A549 (cell line): ENCODE measurements around the gene SPATA46. TPM values are rescaled to one million over a fixed set of nuclear protein-coding genes. Genes with fewer than 3 reads are reported as not detected.

Experiments used
- ATAC-seq, 2 experiments: fragments of 200-7000 bp in 1 of 2; fragments of >200 bp in 1 of 2; cut with Nextera tagmentation in 1 of 2; cut with Tn5 transposase in 1 of 2; 3 replicates each; pipeline versions ENCODE4 v1.8.0 to v1.9.1; 2018 to 2020; ENCODE audit warnings: mild to moderate bottlenecking in 1 of 2, moderate library complexity in 1 of 2
- CTCF ChIA-PET: fragments of 300-600 bp; sonication (Branson Sonifier 250); formaldehyde crosslinking; extraction: SDS; loops from one replicate; lab custom pipeline; 2021; ENCODE audit warnings: antibody characterized with exemption, inconsistent platforms; lab: Yijun Ruan, JAX
- POLR2A ChIA-PET: fragments of 350-600 bp; formaldehyde crosslinking; extraction: SDS; loops from one replicate; lab custom pipeline; 2021; ENCODE audit warnings: antibody characterized with exemption, inconsistent platforms; lab: Yijun Ruan, JAX
- DNase-seq, 2 experiments: peaks; one replicate each; pipeline versions ENCODE4 v3.0.0 to v3.0.0-alpha.2; 2011 to 2016; ENCODE audit warnings: low read depth in 1 of 2, low spot score in 1 of 2
- FAIRE-seq: peaks from 2 replicates; lab custom pipeline; 2011; peaks lifted over from hg19 to GRCh38; lab: Jason Lieb, UNC
- H3K27ac ChIP-seq, 2 experiments: fragments of >200 bp; sonication (Bioruptor Twin); formaldehyde crosslinking; 3 replicates each; pipeline ENCODE4 v1.5.1; 2016 to 2017
- H3K4me1 ChIP-seq: fragments of >200 bp; sonication (Bioruptor Twin); formaldehyde crosslinking; 3 replicates; pipeline ENCODE4 v1.6.1; 2016
- H3K4me2 ChIP-seq: fragments of >200 bp; sonication (Bioruptor Twin); formaldehyde crosslinking; 3 replicates; pipeline ENCODE4 v1.6.1; 2016
- H3K4me3 ChIP-seq: fragments of >200 bp; sonication (Bioruptor Twin); formaldehyde crosslinking; 3 replicates; pipeline ENCODE4 v1.5.1; 2016
- H3K9me3 ChIP-seq: fragments of >200 bp; sonication (Bioruptor Twin); formaldehyde crosslinking; 3 replicates; pipeline ENCODE4 v1.6.1; 2016
- ATOH8 ChIP-seq: fragments of 250-450 bp; sonication (Bioruptor Pico); IDR thresholded peaks from 2 replicates; pipeline ENCODE4 v1.5.0; 2020; ENCODE audit warnings: low read depth, mild to moderate bottlenecking, moderate library complexity
- CBX8 ChIP-seq: fragments of 200-600 bp; sonication (generic); IDR thresholded peaks from 2 replicates; pipeline ENCODE4 v1.6.1; 2016
- EHF ChIP-seq: fragments of 250-450 bp; sonication (Bioruptor Pico); IDR thresholded peaks from 2 replicates; pipeline ENCODE4 v1.5.0; 2020; ENCODE audit warnings: mild to moderate bottlenecking
- EP300 ChIP-seq, 2 experiments: fragments of >200 bp; sonication (Bioruptor Twin); formaldehyde crosslinking; IDR thresholded peaks; 2 replicates in 1 of 2; 3 replicates in 1 of 2; pipeline ENCODE4 v1.6.1; 2016 to 2017
- FOSB ChIP-seq: fragments of 250-450 bp; sonication (Bioruptor Pico); IDR thresholded peaks from 2 replicates; pipeline ENCODE4 v1.5.0; 2020; ENCODE audit warnings: mild to moderate bottlenecking, moderate library complexity
- FOXS1 ChIP-seq: fragments of 250-450 bp; sonication (Bioruptor Pico); IDR thresholded peaks from 2 replicates; pipeline ENCODE4 v1.5.0; 2020; ENCODE audit warnings: mild to moderate bottlenecking, moderate library complexity
- GATA3 ChIP-seq: IDR thresholded peaks from 2 replicates; pipeline ENCODE4 v1.6.1; 2012; ENCODE audit warnings: borderline replicate concordance
- HDAC2 ChIP-seq: fragments of 200-600 bp; sonication (generic); IDR thresholded peaks from 2 replicates; pipeline ENCODE4 v1.6.1; 2016
- HMGXB4 ChIP-seq: fragments of 250-450 bp; sonication (Bioruptor Pico); IDR thresholded peaks from 2 replicates; pipeline ENCODE4 v1.5.0; 2021; ENCODE audit warnings: mild to moderate bottlenecking, moderate library complexity, borderline replicate concordance
- HOXB5 ChIP-seq: fragments of 250-450 bp; sonication (Bioruptor Pico); IDR thresholded peaks from 2 replicates; pipeline ENCODE4 v1.5.0; 2020; ENCODE audit warnings: mild to moderate bottlenecking, moderate library complexity
- JUN ChIP-seq, 2 experiments: fragments of >200 bp; sonication (Bioruptor Twin); formaldehyde crosslinking; IDR thresholded peaks; 2 replicates in 1 of 2; 3 replicates in 1 of 2; pipeline ENCODE4 v1.6.1; 2016 to 2017
- MAZ ChIP-seq: fragments of 150-350 bp; IDR thresholded peaks from 2 replicates; pipeline ENCODE4 v1.6.1; 2014; ENCODE audit warnings: antibody characterized with exemption, low read depth, low read length, borderline replicate concordance
- NPAS2 ChIP-seq: fragments of 250-450 bp; sonication (Bioruptor Pico); IDR thresholded peaks from 2 replicates; pipeline ENCODE4 v1.8.0; 2022; ENCODE audit warnings: mild to moderate bottlenecking, moderate library complexity, borderline replicate concordance
- RCOR1 ChIP-seq: fragments of 150-350 bp; IDR thresholded peaks from 2 replicates; pipeline ENCODE4 v1.6.1; 2014; ENCODE audit warnings: antibody characterized with exemption, low read length, low read depth
- RFX5 ChIP-seq: fragments of 450-650 bp; IDR thresholded peaks from 2 replicates; pipeline ENCODE4 v1.7.1; 2014; ENCODE audit warnings: antibody characterized with exemption, mild to moderate bottlenecking, moderate library complexity
- RNF2 ChIP-seq: fragments of 200-600 bp; sonication (generic); IDR thresholded peaks from 2 replicates; pipeline ENCODE4 v1.6.1; 2016; ENCODE audit warnings: low read depth, mild to moderate bottlenecking, antibody characterized with exemption, moderate library complexity, borderline replicate concordance
- SREBF2 ChIP-seq: fragments of 450-650 bp; IDR thresholded peaks from 2 replicates; pipeline ENCODE4 v1.6.1; 2014; ENCODE audit warnings: mild to moderate bottlenecking, moderate library complexity
- ZC3H11A ChIP-seq: fragments of 450-650 bp; IDR thresholded peaks from 2 replicates; pipeline ENCODE4 v1.6.1; 2014; ENCODE audit warnings: antibody characterized with exemption, mild to moderate bottlenecking
- ZFP36 ChIP-seq: fragments of 450-650 bp; IDR thresholded peaks from 2 replicates; pipeline ENCODE4 v1.6.1; 2014; ENCODE audit warnings: borderline replicate concordance; ENCODE audit not compliant: partially characterized antibody
- ZNF302 ChIP-seq: fragments of 250-450 bp; sonication (Bioruptor Pico); IDR thresholded peaks from 2 replicates; pipeline ENCODE4 v1.9.0; 2021; ENCODE audit warnings: inconsistent platforms, mild to moderate bottlenecking, moderate library complexity
- ZSCAN20 ChIP-seq: fragments of 250-450 bp; sonication (Bioruptor Pico); IDR thresholded peaks from 2 replicates; pipeline ENCODE4 v1.8.0; 2022; ENCODE audit warnings: mild to moderate bottlenecking, moderate library complexity
- WGBS: methylation state at CpG from one replicate; pipeline ENCODE4 v1.1.6; 2017; ENCODE audit errors: missing lambda C conversion rate; 5-methylcytosine and 5-hydroxymethylcytosine counted together
- polyA plus RNA-seq, 4 experiments: library from polyadenylated mRNA; depleted of rRNA in 3 of 4; stranded (reverse); fragments of >200 nt; fragmentation: RNase III in 1 of 4; extraction: RNeasy Plus Mini Kit Qiagen cat#74134 plus additional on column Dnase treatment in 1 of 4; gene quantifications; 2 replicates in 3 of 4; 3 replicates in 1 of 4; pipeline ENCODE4 v1.2.3, GENCODE V29; 2011 to 2017
- TF ChIP-seq, protein P1 (sequence below): fragments of >200 bp; sonication (Bioruptor Twin); formaldehyde crosslinking; IDR thresholded peaks from 3 replicates; pipeline ENCODE4 v1.5.1; 2016
- TF ChIP-seq, protein P2 (sequence below): fragments of 450-650 bp; IDR thresholded peaks from 2 replicates; pipeline ENCODE4 v1.6.1; 2014; ENCODE audit warnings: antibody characterized with exemption
- TF ChIP-seq, protein P3 (sequence below): IDR thresholded peaks from 2 replicates; pipeline ENCODE4 v1.6.1; 2012

Gene SPATA46
- polyA plus RNA-seq, 2 of the 4 experiments (the other 2 are of a cell fraction), result not detected

GRCh38 chr1:162373541-162374260 is 3.0 kb downstream of the SPATA46 start:
- ATAC-seq (peak; percentile 52 to 64; a peak in 4 of 6 replicates), DNase-seq (peak; percentile 27 to 46), FAIRE-seq (no peak)
- Histone ChIP-seq H3K9me3 (no peaks in the 10 kb centered on the region), H3K4me2 (no peak overlapping the region; the same call in 2 of the 3 replicates), H3K4me1 (peaks cover 10% of the 10 kb centered on the region; the same call in 1 of the 3 replicates), H3K27ac (no peak overlapping the region), H3K4me3 (no peak overlapping the region)
- ChIA-PET CTCF (no interaction called here), POLR2A (no interaction called here)
- TF ChIP-seq JUN (IDR thresholded peaks at IDR 0.05) (no peak), ZNF302 (no peak), EHF (CRISPR knock-in tag) (no peak)
- WGBS, result 57% methylated on average over 8 of the region's 8 CpGs

DNA sequence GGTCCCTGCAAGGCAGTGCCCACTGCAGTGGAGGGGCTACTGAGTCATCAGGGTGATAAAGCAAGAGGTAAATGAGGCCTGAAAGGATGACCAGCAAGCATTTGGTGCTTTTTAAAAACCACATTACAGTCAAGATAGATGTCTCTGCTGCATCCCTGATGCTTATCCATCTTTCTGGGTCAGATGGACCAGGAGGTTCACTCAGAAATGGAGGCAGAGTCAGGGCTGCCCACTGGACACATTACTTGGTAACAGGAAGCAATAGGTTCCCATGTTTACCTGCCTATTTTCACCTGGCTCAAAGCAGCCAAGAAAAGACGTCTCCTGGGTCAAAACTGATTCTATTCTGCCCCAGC is 3.6 kb downstream of the SPATA46 start:
- WGBS, result 61% methylated on average over 1 of the region's 1 CpG
- H3K27ac ChIP-seq, result no peak overlapping the region
- FAIRE-seq, result no peak
- H3K4me3 ChIP-seq, result no peak overlapping the region
- no peak for ATAC-seq
- CTCF ChIA-PET, result no interaction called here
- no peak overlapping the region for H3K4me2 ChIP-seq
- DNase-seq, result no peak
- TF ChIP-seq FOSB (CRISPR knock-in tag), result no peak
- no peak for TF ChIP-seq RFX5
- no peak for TF ChIP-seq FOXS1 (CRISPR knock-in tag)
- no peak for TF ChIP-seq GATA3
- TF ChIP-seq RNF2, result no peak
- TF ChIP-seq ZSCAN20 (CRISPR knock-in tag), result no peak
- TF ChIP-seq, protein P1, sequence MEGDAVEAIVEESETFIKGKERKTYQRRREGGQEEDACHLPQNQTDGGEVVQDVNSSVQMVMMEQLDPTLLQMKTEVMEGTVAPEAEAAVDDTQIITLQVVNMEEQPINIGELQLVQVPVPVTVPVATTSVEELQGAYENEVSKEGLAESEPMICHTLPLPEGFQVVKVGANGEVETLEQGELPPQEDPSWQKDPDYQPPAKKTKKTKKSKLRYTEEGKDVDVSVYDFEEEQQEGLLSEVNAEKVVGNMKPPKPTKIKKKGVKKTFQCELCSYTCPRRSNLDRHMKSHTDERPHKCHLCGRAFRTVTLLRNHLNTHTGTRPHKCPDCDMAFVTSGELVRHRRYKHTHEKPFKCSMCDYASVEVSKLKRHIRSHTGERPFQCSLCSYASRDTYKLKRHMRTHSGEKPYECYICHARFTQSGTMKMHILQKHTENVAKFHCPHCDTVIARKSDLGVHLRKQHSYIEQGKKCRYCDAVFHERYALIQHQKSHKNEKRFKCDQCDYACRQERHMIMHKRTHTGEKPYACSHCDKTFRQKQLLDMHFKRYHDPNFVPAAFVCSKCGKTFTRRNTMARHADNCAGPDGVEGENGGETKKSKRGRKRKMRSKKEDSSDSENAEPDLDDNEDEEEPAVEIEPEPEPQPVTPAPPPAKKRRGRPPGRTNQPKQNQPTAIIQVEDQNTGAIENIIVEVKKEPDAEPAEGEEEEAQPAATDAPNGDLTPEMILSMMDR, result no peak
- TF ChIP-seq ZFP36, result no peak
- TF ChIP-seq, protein P2, sequence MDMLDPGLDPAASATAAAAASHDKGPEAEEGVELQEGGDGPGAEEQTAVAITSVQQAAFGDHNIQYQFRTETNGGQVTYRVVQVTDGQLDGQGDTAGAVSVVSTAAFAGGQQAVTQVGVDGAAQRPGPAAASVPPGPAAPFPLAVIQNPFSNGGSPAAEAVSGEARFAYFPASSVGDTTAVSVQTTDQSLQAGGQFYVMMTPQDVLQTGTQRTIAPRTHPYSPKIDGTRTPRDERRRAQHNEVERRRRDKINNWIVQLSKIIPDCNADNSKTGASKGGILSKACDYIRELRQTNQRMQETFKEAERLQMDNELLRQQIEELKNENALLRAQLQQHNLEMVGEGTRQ, result no peak
- TF ChIP-seq ZC3H11A, result no peak
- no peak for TF ChIP-seq HOXB5 (CRISPR knock-in tag)
- TF ChIP-seq, protein P3, sequence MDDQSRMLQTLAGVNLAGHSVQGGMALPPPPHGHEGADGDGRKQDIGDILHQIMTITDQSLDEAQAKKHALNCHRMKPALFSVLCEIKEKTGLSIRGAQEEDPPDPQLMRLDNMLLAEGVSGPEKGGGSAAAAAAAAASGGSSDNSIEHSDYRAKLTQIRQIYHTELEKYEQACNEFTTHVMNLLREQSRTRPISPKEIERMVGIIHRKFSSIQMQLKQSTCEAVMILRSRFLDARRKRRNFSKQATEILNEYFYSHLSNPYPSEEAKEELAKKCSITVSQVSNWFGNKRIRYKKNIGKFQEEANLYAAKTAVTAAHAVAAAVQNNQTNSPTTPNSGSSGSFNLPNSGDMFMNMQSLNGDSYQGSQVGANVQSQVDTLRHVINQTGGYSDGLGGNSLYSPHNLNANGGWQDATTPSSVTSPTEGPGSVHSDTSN, result no peak
- POLR2A ChIA-PET, result no interaction called here
- peaks cover 10% of the 10 kb centered on the region; the same call in 1 of the 3 replicates for H3K4me1 ChIP-seq
- no peaks in the 10 kb centered on the region for H3K9me3 ChIP-seq

DNA sequence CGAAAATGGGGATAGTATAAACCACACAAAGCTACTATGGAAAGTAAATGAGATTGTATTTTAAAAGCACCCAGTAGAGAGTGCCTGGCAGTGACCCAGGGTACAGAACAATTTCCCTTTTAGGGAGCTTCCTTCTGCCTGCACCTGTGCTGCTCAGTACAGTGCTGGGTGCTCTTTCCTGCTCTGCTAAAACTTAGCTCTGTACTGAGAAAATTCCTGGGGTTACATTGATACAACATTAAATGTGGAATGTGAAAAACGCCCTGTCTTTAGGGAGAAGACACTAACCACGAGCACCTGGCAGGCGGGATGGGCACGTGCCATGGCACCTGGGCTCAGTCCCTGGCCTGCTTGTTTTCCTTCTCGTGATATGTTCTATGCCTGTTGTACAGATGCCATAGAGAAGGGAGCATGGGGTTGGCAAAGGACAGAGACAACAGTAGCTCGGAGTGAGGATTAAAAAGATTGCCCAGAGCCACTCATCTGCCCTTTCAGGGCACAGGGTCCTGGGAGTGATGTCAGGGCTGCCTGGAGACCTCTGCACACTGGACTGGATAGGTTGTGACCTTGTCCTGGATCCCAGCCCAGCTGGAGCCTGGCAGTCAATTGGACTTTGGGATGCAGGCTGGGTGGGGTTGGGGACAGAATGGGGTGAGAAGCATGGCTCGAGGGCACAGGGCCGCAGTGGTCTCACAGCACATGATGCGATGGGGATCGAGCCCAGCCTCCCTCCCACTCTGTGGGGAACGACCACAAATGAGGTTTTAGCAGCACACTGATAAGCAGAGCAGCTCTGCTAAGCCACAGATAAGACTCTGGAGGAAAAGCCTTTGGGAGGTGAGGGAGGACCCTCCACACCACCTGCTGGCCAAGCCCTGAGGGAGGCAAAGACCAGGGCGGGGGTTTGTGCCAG is 4.2 kb downstream of the SPATA46 start:
- CTCF ChIA-PET, result interaction anchor here (0.6 kb wide), 1 partner anchor 51 kb away, joined by 3 read pairs; no protein-coding TSS in a partner anchor
- TF ChIP-seq JUN (IDR thresholded peaks at IDR 0.05) (no peak), RCOR1 (no peak), ATOH8 (CRISPR knock-in tag) (no peak), CBX8 (no peak), EP300 (IDR thresholded peaks at IDR 0.05) (no peak), SREBF2 (no peak), EHF (CRISPR knock-in tag) (no peak), MAZ (no peak), HDAC2 (no peak), NPAS2 (CRISPR knock-in tag) (no peak), ZSCAN20 (CRISPR knock-in tag) (no peak), HMGXB4 (CRISPR knock-in tag) (no peak)
- TF ChIP-seq, protein P2, result no peak

More for the DNA sequence above, 4.2 kb downstream of the SPATA46 start:
- DNase-seq (no peak), ATAC-seq (no peak), FAIRE-seq (no peak)
- Histone ChIP-seq H3K27ac (no peak overlapping the region), H3K4me1 (peaks cover 10% of the 10 kb centered on the region; the same call in 1 of the 3 replicates), H3K4me3 (no peak overlapping the region), H3K9me3 (no peaks in the 10 kb centered on the region), H3K4me2 (no peak overlapping the region)
- 46% methylated on average over 11 of the region's 13 CpGs for WGBS
- POLR2A ChIA-PET, result no interaction called here
